Measurements from ENCODE around the gene SUSD3. TPM values are rescaled to one million over a fixed set of nuclear protein-coding genes. Genes with fewer than 3 reads are reported as not detected.

SUSD3 gene
- 10 to 100 TPM in 1 of 4 donors, 1 to 10 TPM in 3; 5.5 to 21.5 (median 7.9) TPM for total RNA-seq

GRCh38 chr9:93058355-93059010, at the start of gene SUSD3:
SUSD3 (plus strand) TSS chr9:93058701; CDS start chr9:93058743, 42 bp downstream.
- DNase-seq, result peak; percentile 71 to 92 (median 92)
- no peaks in the 10 kb centered on the region for H3K9me3 ChIP-seq
- peak within 1 kb of the TSS; percentile 80 to 97 (median 88) for H3K27ac ChIP-seq
- no peaks in the 10 kb centered on the region for H3K36me3 ChIP-seq
- no peaks in the 10 kb centered on the region for H3K27me3 ChIP-seq
- H3K4me3 ChIP-seq, result peak within 1 kb of the TSS; percentile 62 to 71 (median 64)
- peaks cover 0 to 49% (median 45%) of the 10 kb centered on the region in 4 donors for H3K4me1 ChIP-seq
- no peak for TF ChIP-seq POLR2A (IDR thresholded peaks at IDR 0.05)
- TF ChIP-seq CTCF (IDR thresholded peaks at IDR 0.05), result no peak

- TF ChIP-seq CTCF (IDR thresholded peaks at IDR 0.05) (no peak), POLR2A (IDR thresholded peaks at IDR 0.05) (no peak)
- Histone ChIP-seq H3K4me3 (no peak overlapping the region), H3K27me3 (no peaks in the 10 kb centered on the region), H3K27ac (no peak overlapping the region), H3K4me1 (no peaks in the 10 kb centered on the region), H3K36me3 (peaks cover 0 to 3% (median 0%) of the 10 kb centered on the region in 3 donors), H3K9me3 (no peaks in the 10 kb centered on the region)
- peak in 1 of 3 donors; percentile 38 for DNase-seq
These were observed 49.0 kb upstream of the SUSD3 start for GRCh38 chr9:93009337-93010015.

DNA sequence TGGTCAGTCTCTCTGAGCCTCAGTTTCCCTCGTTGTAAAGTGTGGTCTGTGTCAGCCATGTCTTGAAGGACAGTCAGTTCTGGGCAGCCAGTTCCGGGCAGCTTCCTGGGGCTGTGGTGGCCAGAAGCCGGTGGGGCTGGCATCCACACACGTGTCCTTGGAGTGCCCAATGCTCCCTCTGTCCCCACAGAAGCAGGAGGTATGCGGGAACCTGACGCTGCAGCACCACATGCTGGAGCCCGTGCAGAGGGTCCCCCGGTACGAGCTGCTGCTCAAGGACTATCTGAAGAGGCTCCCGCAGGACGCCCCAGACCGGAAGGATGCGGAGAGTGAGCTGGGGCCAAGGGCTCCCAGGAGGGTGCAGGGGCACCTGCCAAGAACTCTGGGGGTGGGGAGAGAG, 48.4 kb upstream of the SUSD3 start:
- no peak overlapping the region for H3K4me3 ChIP-seq
- DNase-seq, result no peak
- H3K36me3 ChIP-seq, result peaks cover 0 to 3% (median 0%) of the 10 kb centered on the region in 3 donors
- no peaks in the 10 kb centered on the region for H3K9me3 ChIP-seq
- no peaks in the 10 kb centered on the region for H3K4me1 ChIP-seq
- TF ChIP-seq CTCF (IDR thresholded peaks at IDR 0.05) (no peak), POLR2A (IDR thresholded peaks at IDR 0.05) (no peak)
- no peaks in the 10 kb centered on the region for H3K27me3 ChIP-seq
- no peak overlapping the region for H3K27ac ChIP-seq

DNA sequence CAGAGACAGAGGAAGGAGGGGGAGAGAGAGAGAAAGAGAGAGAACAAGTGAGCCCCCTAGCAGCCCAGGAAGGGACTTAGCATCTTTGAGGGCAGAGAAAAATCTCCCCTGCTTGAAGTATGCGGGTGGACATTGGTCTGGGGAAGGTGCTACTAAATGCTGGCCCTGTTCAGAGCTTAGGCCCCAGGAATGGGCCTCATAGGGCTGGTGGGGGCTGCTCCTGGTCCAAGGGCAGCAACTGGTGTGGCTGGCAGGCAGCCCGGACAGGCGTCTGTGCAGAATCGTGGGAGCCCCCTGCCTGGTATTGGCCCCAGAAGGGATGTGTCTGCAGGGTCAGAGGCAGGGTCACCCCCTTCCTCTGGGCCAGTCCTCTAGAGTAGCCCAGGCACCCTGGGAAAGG, 47.8 kb upstream of the SUSD3 start:
- no peak overlapping the region for H3K4me3 ChIP-seq
- peaks cover 0 to 3% (median 0%) of the 10 kb centered on the region in 3 donors for H3K36me3 ChIP-seq
- peak in 1 of 3 donors; percentile 40 for DNase-seq
- H3K9me3 ChIP-seq, result no peaks in the 10 kb centered on the region
- no peak for TF ChIP-seq CTCF (IDR thresholded peaks at IDR 0.05)
- TF ChIP-seq POLR2A (IDR thresholded peaks at IDR 0.05), result no peak
- no peak overlapping the region for H3K27ac ChIP-seq
- no peaks in the 10 kb centered on the region for H3K27me3 ChIP-seq
- H3K4me1 ChIP-seq, result no peaks in the 10 kb centered on the region

GRCh38 chr9:93011114-93011513, 47.4 kb upstream of the SUSD3 start:
- H3K27me3 ChIP-seq, result no peaks in the 10 kb centered on the region
- no peak overlapping the region for H3K27ac ChIP-seq
- H3K36me3 ChIP-seq, result peaks cover 0 to 3% (median 0%) of the 10 kb centered on the region in 3 donors
- H3K4me1 ChIP-seq, result no peaks in the 10 kb centered on the region
- TF ChIP-seq CTCF (IDR thresholded peaks at IDR 0.05) (no peak), POLR2A (IDR thresholded peaks at IDR 0.05) (no peak)
- H3K4me3 ChIP-seq, result no peak overlapping the region
- H3K9me3 ChIP-seq, result no peaks in the 10 kb centered on the region
- peak in 1 of 3 donors; percentile 9 for DNase-seq

All from Peyer's patch (tissue), 4 donors.